Lower leg skin (tissue), 4 donors: Measurements from ENCODE around the gene STX8. TPM values are rescaled to one million over a fixed set of nuclear protein-coding genes. Genes with fewer than 3 reads are reported as not detected.

ENCODE experiments used
- DNase-seq, 2 donors: peaks; one replicate each; pipeline ENCODE4 v3.0.0-alpha.2; 2019; ENCODE audit warnings: low spot score in 2 of 2
- H3K4me3 ChIP-seq: fragments of 200-600 bp; sonication (generic); 2 replicates; pipeline ENCODE4 v1.5.1; 2017; ENCODE audit warnings: mild to moderate bottlenecking, low read depth; ENCODE audit not compliant: poor library complexity, severe bottlenecking
- CTCF ChIP-seq, 3 donors: fragments of 450-650 bp; IDR thresholded peaks; one replicate each; pipeline ENCODE4 v1.5.1; 2016; ENCODE audit warnings: antibody characterized with exemption in 3 of 3, mild to moderate bottlenecking in 3 of 3, moderate library complexity in 2 of 3
- POLR2A ChIP-seq, 2 donors: fragments of 450-650 bp; IDR thresholded peaks; one replicate each; pipeline ENCODE4 v1.6.1; 2016 to 2017; ENCODE audit warnings: antibody characterized with exemption in 2 of 2, mild to moderate bottlenecking in 1 of 2, moderate library complexity in 1 of 2
- WGBS, 2 donors: methylation state at CpG; one replicate each; pipeline ENCODE4 v1.1.5; 2018; 5-methylcytosine and 5-hydroxymethylcytosine counted together
- intact Hi-C: fragments of 100-400 bp; cut with DNase I; formaldehyde crosslinking; loops from one replicate; pipeline ENCODE4 v1.15.0; 2023; ENCODE audit warnings: low total_unique reads
- total RNA-seq, 4 donors: library from RNA; depleted of rRNA; stranded (reverse); fragments of >200 nt; gene quantifications; one replicate each; pipeline ENCODE4 v1.1.0, GENCODE V29; 2016

STX8 gene
- total RNA-seq, 4 donors from 2014 or later: 32.1 to 56.4 (median 45.1) TPM

- DNase-seq: no peak
- WGBS, 2 donors: 87 to 90% methylated on average over 4 of the region's 4 CpGs
- no peak overlapping the region for H3K4me3 ChIP-seq
- TF ChIP-seq CTCF (IDR thresholded peaks at IDR 0.05) (no peak), POLR2A (IDR thresholded peaks at IDR 0.05) (no peak)
- intact Hi-C loops: no loop called here
Measured at GRCh38 chr17:9368631-9369030, 207.0 kb downstream of the STX8 start.

- no peak for TF ChIP-seq CTCF (IDR thresholded peaks at IDR 0.05)
- no peak for TF ChIP-seq POLR2A (IDR thresholded peaks at IDR 0.05)
- no peak overlapping the region for H3K4me3 ChIP-seq
- 62 to 65% methylated on average over 2 of the region's 2 CpGs for WGBS, 2 donors
- intact Hi-C loops: no loop called here
- DNase-seq: no peak
Measured at GRCh38 chr17:9367156-9367555, 208.5 kb downstream of the STX8 start.

GRCh38 chr17:9364837-9365430 lies 210.7 kb downstream of the STX8 start:
- no peak for DNase-seq
- H3K4me3 ChIP-seq: no peak overlapping the region
- TF ChIP-seq POLR2A (IDR thresholded peaks at IDR 0.05) (no peak), CTCF (IDR thresholded peaks at IDR 0.05) (no peak)
- 58 to 73% methylated on average over 3 of the region's 3 CpGs for WGBS, 2 donors
- intact Hi-C loops: no loop called here

GRCh38 chr17:9363440-9364350 lies 211.9 kb downstream of the STX8 start:
- no peak for DNase-seq
- no peak overlapping the region for H3K4me3 ChIP-seq
- 71 to 75% methylated on average over 13 of the region's 13 CpGs for WGBS, 2 donors
- TF ChIP-seq POLR2A (IDR thresholded peaks at IDR 0.05): no peak
- TF ChIP-seq CTCF (IDR thresholded peaks at IDR 0.05): no peak
- intact Hi-C loops: no loop called here

- 64 to 72% methylated on average over 7 of the region's 7 CpGs for WGBS, 2 donors
- no peak for TF ChIP-seq CTCF (IDR thresholded peaks at IDR 0.05)
- no peak for TF ChIP-seq POLR2A (IDR thresholded peaks at IDR 0.05)
- peak in 1 of 2 donors; percentile 35 for DNase-seq
- no peak overlapping the region for H3K4me3 ChIP-seq
- intact Hi-C loops: no loop called here
Measured at GRCh38 chr17:9361188-9361955, 214.2 kb downstream of the STX8 start.
